Thymus (tissue), 14 donors: Measurements from ENCODE around the gene MYH1. TPM values are rescaled to one million over a fixed set of nuclear protein-coding genes. Genes with fewer than 3 reads are reported as not detected.

Experiments
- DNase-seq, 9 donors: peaks; one replicate each; pipeline ENCODE4 v3.0.0-alpha.2; 2013; ENCODE audit warnings: low spot score in 9 of 9, low read depth in 6 of 9, missing footprints in 1 of 9
- H3K27ac ChIP-seq, 2 donors: one replicate each; pipeline ENCODE4 v1.5.1; 2013; ENCODE audit warnings: control low read depth in 1 of 2, low read depth in 1 of 2, low read length in 1 of 2, mild to moderate bottlenecking in 1 of 2, moderate library complexity in 1 of 2
- H3K27me3 ChIP-seq, 2 donors: one replicate each; pipeline ENCODE4 v1.5.1; 2013; ENCODE audit warnings: low read length in 1 of 2; ENCODE audit not compliant: control insufficient read depth in 2 of 2, insufficient read depth in 1 of 2
- H3K36me3 ChIP-seq, 2 donors: one replicate each; pipeline ENCODE4 v1.5.1; 2013; ENCODE audit warnings: low read length in 1 of 2, mild to moderate bottlenecking in 1 of 2, moderate library complexity in 1 of 2; ENCODE audit not compliant: control insufficient read depth in 2 of 2, insufficient read depth in 2 of 2
- H3K4me1 ChIP-seq, 2 donors: one replicate each; pipeline ENCODE4 v1.5.1; 2013; ENCODE audit warnings: low read length in 2 of 2; ENCODE audit not compliant: control insufficient read depth in 2 of 2, insufficient read depth in 2 of 2
- H3K4me3 ChIP-seq, 2 donors: one replicate each; pipeline ENCODE4 v1.5.1; 2013; ENCODE audit warnings: low read length in 2 of 2, control low read depth in 1 of 2, mild to moderate bottlenecking in 1 of 2
- H3K9me3 ChIP-seq, 2 donors: one replicate each; pipeline ENCODE4 v1.5.1; 2013; ENCODE audit warnings: low read length in 1 of 2, mild to moderate bottlenecking in 1 of 2; ENCODE audit not compliant: control insufficient read depth in 2 of 2, insufficient read depth in 1 of 2
- WGBS: extraction: QIAGEN DNeasy Blood & Tissue Kit; methylation state at CpG from one replicate; pipeline ENCODE4 v1.1.7; 2013; 5-methylcytosine and 5-hydroxymethylcytosine counted together
- long read RNA-seq, 10 donors: transcript quantifications; one replicate each; lab custom pipeline, GENCODE V29; 2026
- polyA plus RNA-seq: library from polyadenylated mRNA; stranded (reverse); fragments of 200-250 nt; gene quantifications from one replicate; pipeline ENCODE4 v1.2.3, GENCODE V29; 2013
- total RNA-seq: library from RNA; stranded (reverse); fragments of 120-200 nt; gene quantifications from one replicate; pipeline ENCODE4 v1.2.4, GENCODE V29; 2013
- donor health status: healthy.

The MYH1 gene
- under 0.01 TPM for total RNA-seq
- 0.23 TPM for polyA plus RNA-seq
- long read RNA-seq, donor 1 = 0 reads
- long read RNA-seq, donor 2 = 0 reads
- long read RNA-seq, donor 3 = 0 reads
- long read RNA-seq, donor 4 = 0 reads
- long read RNA-seq, donor 5 = 0 reads
- long read RNA-seq, donor 6 = 0 reads
- long read RNA-seq, donor 7 = 0 reads
- long read RNA-seq, donor 8 = 0 reads
- long read RNA-seq, donor 9 = 0 reads
- long read RNA-seq, donor 10 = 0 reads

DNA sequence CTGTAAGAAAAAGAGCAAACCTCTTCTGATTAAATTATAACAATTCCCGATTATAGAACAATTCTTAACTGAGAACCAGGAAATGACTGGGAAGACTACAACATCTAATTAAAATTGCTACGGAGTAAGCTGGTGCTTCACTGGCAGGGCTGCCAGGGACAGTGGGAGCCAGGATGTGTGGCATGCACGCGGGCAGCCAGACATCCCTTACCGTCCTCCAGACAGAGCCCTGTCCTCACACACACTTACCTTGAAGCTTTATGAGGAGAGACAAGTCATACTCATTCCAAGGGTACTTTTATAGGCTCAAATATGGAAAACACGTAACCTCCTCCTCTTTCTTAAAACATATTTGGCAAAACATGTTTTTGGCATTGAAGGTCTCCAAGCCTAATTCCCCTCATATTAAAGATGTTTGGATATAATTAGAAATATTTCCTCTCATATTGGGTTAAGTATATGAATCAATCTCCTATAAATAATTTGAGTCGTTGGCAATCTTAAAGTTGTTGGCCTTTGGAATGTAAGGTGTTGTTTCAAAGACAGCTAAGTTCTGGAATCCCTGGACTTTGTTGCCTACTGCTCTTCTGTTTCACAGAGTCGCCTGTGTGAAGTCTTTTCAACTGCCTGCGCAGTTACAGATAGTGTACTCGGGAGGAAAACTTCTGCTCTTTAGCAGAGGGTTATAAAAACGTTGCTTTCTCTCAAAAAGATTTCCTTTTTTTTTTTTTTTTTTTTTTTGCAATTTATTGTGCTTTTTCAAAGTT is at the start of gene MYH1:
MYH1 (minus strand) TSS at position 272 of the 767 bp plus-strand sequence. CDS start 1,900 bp downstream, outside the sequence.
- Histone ChIP-seq H3K9me3 (no peaks in the 10 kb centered on the region), H3K4me1 (no peaks in the 10 kb centered on the region)
- DNase-seq = no peak

DNA sequence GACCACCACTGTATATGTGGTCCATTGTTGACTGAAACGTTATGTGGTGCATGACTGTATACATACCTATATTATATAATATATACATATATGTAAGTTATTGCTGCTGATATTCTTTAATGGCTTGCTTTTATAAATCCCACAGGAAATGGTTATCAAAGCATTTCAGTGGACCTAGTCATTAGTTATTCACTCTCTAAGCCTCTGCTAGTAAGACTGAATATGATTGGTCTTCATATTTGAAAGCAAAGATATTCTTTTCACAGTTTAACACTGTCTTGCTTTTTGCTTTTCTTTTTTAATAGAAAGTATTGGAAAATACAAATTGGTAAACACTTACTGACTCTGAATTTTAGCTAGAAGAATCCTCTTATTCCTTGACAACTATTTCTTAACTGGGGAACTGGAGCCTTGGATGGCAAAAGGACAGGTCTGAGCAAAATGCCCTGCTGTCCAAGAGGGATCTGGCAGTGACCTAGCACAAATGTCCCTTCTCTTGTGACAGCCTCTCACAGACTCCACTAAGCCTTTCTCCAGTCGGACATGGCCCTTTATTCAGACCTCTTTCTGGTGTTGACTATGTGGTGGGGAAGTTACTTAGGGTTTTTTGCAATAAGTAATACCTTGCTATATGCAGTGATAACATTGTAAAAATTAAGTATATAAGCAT is 45.8 kb upstream of the MYH1 start:
- no peaks in the 10 kb centered on the region for H3K27me3 ChIP-seq
- H3K36me3 ChIP-seq = no peaks in the 10 kb centered on the region
- no peak overlapping the region for H3K27ac ChIP-seq
- WGBS = 88% methylated on average over 2 of the region's 2 CpGs
- H3K9me3 ChIP-seq = no peaks in the 10 kb centered on the region
- no peak overlapping the region for H3K4me3 ChIP-seq
- DNase-seq = no peak
- no peaks in the 10 kb centered on the region for H3K4me1 ChIP-seq

More for the DNA sequence above, at the start of gene MYH1:
- 90% methylated on average over 11 of the region's 11 CpGs for WGBS
- H3K27me3 ChIP-seq = no peaks in the 10 kb centered on the region
- no peak within 1 kb of the TSS for H3K27ac ChIP-seq
- no peak within 1 kb of the TSS for H3K4me3 ChIP-seq
- H3K36me3 ChIP-seq = no peaks in the 10 kb centered on the region

DNA sequence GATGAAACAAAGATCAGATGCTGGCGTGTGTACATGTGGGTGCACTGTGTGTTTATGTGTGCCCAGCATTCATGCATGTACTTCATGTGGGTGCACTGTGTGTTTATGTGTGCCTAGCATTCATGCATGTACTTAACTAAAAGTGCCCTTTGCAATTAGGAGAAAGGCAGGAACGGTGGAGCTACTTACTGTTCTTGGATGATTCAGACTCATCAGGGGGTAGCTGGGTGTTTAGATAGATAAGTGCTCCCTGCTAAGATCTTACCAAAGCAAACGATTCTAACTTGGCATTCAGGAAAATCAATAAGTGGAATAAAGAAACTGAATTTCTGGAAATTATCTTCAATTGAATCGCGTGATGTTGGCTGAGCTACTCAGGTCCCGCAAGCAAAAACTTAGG is 39.7 kb upstream of the MYH1 start:
- H3K9me3 ChIP-seq = no peaks in the 10 kb centered on the region
- H3K27me3 ChIP-seq = no peaks in the 10 kb centered on the region
- H3K27ac ChIP-seq = no peak overlapping the region
- DNase-seq = no peak
- 91% methylated on average over 6 of the region's 6 CpGs for WGBS
- no peaks in the 10 kb centered on the region for H3K36me3 ChIP-seq
- no peaks in the 10 kb centered on the region for H3K4me1 ChIP-seq
- no peak overlapping the region for H3K4me3 ChIP-seq

DNA sequence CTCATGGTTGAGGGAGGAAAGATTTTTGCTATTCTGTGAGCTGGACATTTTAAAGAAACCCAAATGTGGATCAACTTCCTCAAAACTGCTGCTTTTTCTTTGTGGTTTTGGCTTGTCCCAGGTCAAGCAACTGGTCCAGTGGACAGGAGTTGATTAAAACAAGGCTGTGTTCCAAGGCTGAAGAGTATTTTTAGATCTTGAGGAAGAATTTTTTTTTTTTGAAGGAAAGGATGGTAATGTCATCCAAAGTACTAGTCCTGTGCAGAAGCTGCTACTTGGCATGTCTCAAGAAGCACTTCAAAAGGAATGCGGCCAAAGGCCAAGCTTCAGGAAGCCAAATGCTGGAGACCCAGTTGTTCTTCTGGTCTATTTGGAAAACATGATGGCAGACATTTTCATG is 39.1 kb upstream of the MYH1 start:
- Histone ChIP-seq H3K9me3 (no peaks in the 10 kb centered on the region), H3K27ac (no peak overlapping the region), H3K27me3 (no peaks in the 10 kb centered on the region), H3K4me3 (no peak overlapping the region), H3K36me3 (no peaks in the 10 kb centered on the region), H3K4me1 (no peaks in the 10 kb centered on the region)
- DNase-seq = no peak
- WGBS = 95% methylated on average over 1 of the region's 1 CpG

DNA sequence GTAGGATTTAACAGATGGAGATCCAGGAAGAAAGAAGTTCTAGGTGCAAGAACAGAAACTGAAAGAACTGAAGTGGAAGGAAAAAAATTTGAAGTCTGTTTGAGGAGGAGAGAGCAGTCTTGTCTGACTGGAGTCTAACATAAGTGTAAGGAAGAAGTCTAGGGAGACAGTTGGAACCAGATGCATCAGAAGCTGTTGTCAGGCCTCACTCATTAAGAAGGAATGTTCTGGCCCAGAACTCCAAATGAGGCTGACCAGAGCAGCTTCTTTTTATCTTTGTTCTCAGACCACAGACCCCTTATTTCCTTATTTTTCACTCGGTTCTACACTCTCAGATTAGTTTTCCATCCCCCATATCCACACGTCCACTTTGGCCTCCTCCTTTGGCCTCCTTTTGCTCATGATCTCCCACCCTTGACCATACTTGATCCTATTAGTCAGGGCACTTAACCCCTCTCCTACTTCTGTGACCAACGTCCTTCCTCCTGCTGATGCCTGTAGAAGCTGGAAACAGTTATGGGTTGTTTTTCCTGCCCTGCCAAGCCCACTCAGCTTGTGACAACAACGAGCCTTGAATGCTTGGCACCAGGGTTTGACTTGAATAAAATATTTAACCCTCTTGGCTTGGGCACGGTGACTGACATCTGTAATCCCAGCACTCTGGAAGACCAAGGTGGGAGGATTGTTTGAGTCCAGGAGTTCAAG is 38.1 kb upstream of the MYH1 start:
- Histone ChIP-seq H3K27ac (no peak overlapping the region), H3K27me3 (no peaks in the 10 kb centered on the region), H3K9me3 (no peaks in the 10 kb centered on the region), H3K36me3 (no peaks in the 10 kb centered on the region), H3K4me3 (no peak overlapping the region), H3K4me1 (no peaks in the 10 kb centered on the region)
- DNase-seq = no peak
- whole genome bisulfite sequencing = 54% methylated on average over 5 of the region's 5 CpGs

DNA sequence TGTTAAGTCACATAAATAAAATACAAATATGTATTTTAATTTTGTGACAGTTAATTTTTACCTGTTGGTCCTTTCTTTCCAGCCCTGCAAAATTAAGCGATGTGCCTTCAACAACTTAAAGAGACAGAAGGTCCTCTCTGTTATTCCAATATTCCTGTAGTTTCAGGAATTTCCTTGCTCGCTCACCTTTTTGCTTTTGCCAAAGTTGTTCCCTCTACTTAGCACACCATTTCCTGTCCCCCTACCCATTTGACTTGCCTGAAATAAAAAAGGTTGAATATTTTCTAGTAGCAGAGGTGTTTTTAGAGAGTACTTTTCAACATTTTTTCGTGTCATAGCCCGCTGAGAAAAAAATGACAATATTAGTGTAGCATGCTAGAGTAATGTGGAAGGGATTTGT is 31.7 kb upstream of the MYH1 start:
- H3K4me3 ChIP-seq = no peak overlapping the region
- DNase-seq = no peak
- H3K4me1 ChIP-seq = no peaks in the 10 kb centered on the region
- H3K9me3 ChIP-seq = no peaks in the 10 kb centered on the region
- no peaks in the 10 kb centered on the region for H3K36me3 ChIP-seq
- WGBS = 86% methylated on average over 4 of the region's 4 CpGs
- H3K27me3 ChIP-seq = peaks cover 0 to 2% of the 10 kb centered on the region in 2 donors
- H3K27ac ChIP-seq = no peak overlapping the region

DNA sequence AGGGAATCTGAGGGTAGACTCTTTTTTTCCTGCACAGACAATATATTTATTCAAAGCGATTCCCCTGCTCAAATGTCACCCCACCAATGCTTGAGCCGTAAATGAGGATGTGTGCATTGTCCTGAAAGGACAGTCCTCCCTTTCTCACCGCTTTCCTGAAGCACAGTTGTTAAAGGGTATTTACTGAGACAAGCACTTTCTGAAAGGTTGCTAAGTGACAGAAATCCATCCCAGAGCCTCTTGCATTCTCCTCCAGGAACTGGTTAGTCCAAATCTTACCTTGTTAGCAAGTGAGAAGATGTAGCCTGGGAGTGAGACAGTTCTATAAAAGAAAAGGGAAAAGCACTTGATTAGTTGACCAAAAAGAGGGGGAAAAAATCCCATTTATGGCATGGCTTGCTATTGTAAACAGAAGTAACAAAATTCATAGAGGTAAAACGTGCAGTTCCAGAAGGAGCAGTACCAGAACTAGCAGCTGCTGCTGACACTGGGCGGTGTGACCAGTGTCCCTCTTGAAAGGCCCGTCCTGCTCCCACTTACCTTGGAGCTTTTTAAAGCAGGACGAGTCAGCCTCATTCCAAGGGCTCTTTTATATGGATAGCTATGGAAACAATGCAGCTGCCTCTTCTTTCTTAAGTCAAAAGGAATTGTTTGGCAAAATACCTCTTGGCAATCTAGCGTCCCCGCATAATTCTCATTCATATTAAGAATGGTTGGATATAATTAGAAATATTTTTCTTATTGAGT is 30.9 kb upstream of the MYH1 start, which contains the start of gene MYH2:
MYH2 (minus strand) TSS at position 563 of the 747 bp plus-strand sequence. CDS start 1,738 bp downstream, outside the sequence.
- no peak for DNase-seq
- 55% methylated on average over 9 of the region's 9 CpGs for WGBS
- Histone ChIP-seq H3K4me1 (no peaks in the 10 kb centered on the region), H3K36me3 (no peaks in the 10 kb centered on the region), H3K27me3 (peaks cover 0 to 2% of the 10 kb centered on the region in 2 donors), H3K27ac (no peak within 1 kb of the TSS), H3K4me3 (no peak within 1 kb of the TSS), H3K9me3 (no peaks in the 10 kb centered on the region)

DNA sequence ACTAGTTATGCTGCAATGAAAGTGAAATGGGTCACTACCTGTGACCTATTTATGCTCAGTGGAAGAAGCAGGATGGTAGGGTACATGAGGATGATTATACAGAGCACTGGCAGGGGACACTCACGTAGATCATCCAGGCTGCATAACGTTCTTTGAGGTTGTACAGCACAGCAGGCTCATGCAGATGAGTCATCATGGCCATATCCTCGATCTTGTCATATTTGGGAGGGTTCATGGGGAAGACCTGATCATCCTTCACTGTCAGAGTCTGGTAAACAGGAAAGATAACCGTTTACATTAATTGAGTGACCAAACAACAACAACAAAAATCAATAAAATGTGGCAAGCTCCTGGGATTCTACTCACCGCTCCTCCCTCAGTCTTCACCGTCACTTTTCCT is 29.0 kb upstream of the MYH1 start:
- Histone ChIP-seq H3K9me3 (no peaks in the 10 kb centered on the region), H3K27ac (no peak overlapping the region), H3K4me1 (no peaks in the 10 kb centered on the region), H3K27me3 (peaks cover 0 to 2% of the 10 kb centered on the region in 2 donors), H3K4me3 (no peak overlapping the region), H3K36me3 (no peaks in the 10 kb centered on the region)
- 87% methylated on average over 6 of the region's 6 CpGs for WGBS
- no peak for DNase-seq
